Measurements from ENCODE around the gene PIK3AP1.

PIK3AP1 gene

GRCh38 chr10:96643920-96644319 is 76.4 kb downstream of the PIK3AP1 start:
- TF ChIP-seq, protein P1, sequence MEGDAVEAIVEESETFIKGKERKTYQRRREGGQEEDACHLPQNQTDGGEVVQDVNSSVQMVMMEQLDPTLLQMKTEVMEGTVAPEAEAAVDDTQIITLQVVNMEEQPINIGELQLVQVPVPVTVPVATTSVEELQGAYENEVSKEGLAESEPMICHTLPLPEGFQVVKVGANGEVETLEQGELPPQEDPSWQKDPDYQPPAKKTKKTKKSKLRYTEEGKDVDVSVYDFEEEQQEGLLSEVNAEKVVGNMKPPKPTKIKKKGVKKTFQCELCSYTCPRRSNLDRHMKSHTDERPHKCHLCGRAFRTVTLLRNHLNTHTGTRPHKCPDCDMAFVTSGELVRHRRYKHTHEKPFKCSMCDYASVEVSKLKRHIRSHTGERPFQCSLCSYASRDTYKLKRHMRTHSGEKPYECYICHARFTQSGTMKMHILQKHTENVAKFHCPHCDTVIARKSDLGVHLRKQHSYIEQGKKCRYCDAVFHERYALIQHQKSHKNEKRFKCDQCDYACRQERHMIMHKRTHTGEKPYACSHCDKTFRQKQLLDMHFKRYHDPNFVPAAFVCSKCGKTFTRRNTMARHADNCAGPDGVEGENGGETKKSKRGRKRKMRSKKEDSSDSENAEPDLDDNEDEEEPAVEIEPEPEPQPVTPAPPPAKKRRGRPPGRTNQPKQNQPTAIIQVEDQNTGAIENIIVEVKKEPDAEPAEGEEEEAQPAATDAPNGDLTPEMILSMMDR (conservative IDR thresholded peaks at IDR 0.05; ENCODE audit: low read depth, low read length): peak; percentile 19
- DNase-seq (ENCODE audit: low read depth): no peak
- no peak overlapping the region for H3K4me3 ChIP-seq (ENCODE audit: low read length)

DNA sequence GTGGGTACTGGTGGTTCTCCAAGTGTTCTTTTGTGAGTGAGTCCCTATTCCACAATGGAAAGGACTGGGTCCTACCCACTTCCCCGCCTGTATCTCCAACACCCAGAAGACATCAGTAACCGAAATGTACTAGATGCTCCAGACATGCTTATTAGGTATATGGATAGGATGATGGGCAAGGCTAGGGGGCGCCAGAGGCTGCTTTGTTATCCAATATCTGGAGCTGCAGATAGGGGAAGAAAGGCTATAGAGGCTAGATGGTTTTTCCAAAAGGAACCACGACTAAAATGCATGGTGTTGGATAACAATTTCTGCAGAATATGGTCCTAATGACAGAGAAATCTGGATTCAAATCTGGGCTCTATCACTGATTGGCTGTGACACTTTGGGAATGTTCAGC is 77.3 kb downstream of the PIK3AP1 start:
- DNase-seq (ENCODE audit: low read depth): no peak
- TF ChIP-seq, protein P1 (conservative IDR thresholded peaks at IDR 0.05; ENCODE audit: low read depth, low read length): peak; percentile 54
- no peak overlapping the region for H3K4me3 ChIP-seq (ENCODE audit: low read length)

DNA sequence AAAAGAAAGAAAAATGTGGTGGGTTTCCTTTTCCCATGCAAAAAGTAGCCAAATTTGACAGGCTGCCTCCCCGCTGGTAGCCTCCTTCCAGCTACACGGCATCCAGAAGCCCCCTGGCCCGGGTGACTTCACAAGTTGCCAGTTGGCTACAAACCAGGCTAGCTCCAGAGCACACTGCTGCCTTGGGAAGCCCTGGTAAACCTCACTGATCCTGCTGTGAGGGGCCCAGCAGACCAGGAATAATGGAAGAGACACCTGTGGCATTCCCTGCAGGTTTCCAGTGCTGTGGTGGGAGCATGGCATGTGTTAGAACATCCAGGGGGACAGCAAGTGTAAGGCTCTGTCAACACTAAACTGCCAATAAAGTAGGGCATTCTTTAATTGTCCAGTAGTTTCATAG is 77.8 kb downstream of the PIK3AP1 start:
- DNase-seq (ENCODE audit: low read depth): no peak

DNA sequence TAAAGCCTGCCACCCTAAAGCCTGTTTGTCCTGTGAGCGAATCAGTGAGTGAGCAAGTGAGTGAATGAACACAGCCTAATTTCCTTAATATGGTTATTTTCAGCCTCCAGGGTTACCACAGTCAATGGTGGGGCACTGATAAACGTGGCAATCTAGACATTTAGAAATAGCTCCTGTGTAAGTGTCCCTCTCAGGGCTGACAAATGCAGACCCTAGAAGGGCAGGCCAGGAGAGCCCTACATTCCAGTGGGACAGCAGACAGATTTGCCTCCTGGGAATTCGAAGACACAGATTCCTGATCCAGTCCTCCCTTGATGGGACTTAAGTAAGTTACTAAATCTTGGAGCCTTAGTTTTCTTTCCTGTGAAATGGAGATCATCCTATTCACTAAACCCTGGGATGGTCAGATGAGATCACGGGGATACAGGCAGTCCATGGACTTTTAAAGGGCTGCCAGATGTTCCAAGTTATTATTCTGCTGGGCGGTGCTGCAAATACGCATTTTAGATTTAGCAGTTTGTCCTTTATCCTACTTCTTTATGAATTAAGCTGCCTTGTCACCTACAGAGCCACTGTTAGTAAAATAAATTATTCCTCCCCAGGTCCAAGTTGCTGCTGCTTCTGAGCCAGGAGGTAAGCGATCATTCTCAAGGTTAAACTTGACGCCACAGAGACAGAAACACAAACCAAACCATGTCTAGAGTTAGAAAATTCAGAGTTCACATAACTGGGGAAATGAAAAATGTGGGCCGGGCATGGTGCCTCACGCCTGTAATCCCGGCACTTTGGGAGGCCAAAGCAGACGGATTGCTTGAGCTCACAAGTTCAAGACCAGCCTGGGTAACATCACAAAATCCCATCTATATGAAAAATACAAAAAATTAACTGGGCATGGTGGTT is 78.7 kb downstream of the PIK3AP1 start:
- DNase-seq (ENCODE audit: low read depth): no peak
- no peak overlapping the region for H3K4me3 ChIP-seq (ENCODE audit: low read length)
- TF ChIP-seq, protein P1 (conservative IDR thresholded peaks at IDR 0.05; ENCODE audit: low read depth, low read length): no peak

More for the DNA sequence above, 77.8 kb downstream of the PIK3AP1 start:
- TF ChIP-seq, protein P1 (conservative IDR thresholded peaks at IDR 0.05; ENCODE audit: low read depth, low read length): no peak
- H3K4me3 ChIP-seq (ENCODE audit: low read length): no peak overlapping the region

DNA sequence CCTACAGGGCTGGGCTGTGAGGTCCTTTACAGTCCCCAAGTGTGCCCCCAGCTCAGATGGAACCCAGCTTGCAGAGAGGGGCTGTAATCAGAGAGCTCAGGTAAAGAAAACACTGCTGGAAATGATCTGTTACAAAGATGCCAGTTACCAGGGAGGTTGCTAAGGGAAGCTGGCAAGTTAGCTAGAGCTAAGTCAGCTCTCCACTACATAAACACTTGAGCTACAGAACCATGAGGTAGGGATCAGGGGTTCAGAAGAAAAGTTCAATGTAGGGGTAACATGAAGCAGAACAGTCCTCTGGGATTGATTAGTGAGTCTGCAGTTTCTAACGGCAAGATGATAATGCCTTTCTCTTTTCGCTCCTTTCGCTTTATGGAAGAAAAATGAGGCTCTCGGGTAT is 80.4 kb downstream of the PIK3AP1 start:
- H3K4me3 ChIP-seq (ENCODE audit: low read length): no peak overlapping the region
- DNase-seq (ENCODE audit: low read depth): no peak
- TF ChIP-seq, protein P1 (conservative IDR thresholded peaks at IDR 0.05; ENCODE audit: low read depth, low read length): no peak

DNA sequence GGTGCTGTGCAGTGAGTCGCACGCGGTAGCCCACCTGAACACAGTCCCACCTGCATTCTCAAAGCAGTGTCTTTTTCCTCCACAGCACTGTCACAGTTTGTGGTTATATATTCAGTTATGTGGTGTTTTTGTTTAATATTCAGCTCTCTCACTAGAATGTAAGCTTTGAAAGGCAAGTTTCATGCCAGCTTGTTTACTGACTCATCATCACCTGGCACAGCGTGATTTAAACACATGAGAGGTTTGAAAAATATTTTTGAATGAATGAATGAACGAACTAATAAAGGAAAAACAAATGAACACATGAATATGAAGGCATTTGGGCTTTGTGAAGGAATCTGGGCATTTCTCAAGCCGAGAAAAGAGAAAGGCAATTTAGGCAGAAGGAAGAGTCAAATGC is 81.6 kb downstream of the PIK3AP1 start:
- H3K4me3 ChIP-seq (ENCODE audit: low read length): no peak overlapping the region
- DNase-seq (ENCODE audit: low read depth): no peak
- TF ChIP-seq, protein P1 (conservative IDR thresholded peaks at IDR 0.05; ENCODE audit: low read depth, low read length): no peak

- H3K4me3 ChIP-seq (ENCODE audit: low read length): no peak overlapping the region
- no peak for DNase-seq (ENCODE audit: low read depth)
- TF ChIP-seq, protein P1 (conservative IDR thresholded peaks at IDR 0.05; ENCODE audit: low read depth, low read length): no peak
These were observed 82.2 kb downstream of the PIK3AP1 start for GRCh38 chr10:96638120-96638519.
